Left lung (tissue), 10 donors: Measurements from ENCODE around the gene SLC6A19. TPM values are rescaled to one million over a fixed set of nuclear protein-coding genes. Genes with fewer than 3 reads are reported as not detected.

Source experiments
- ATAC-seq: fragments of 200-7000 bp; cut with Tn5 transposase; one replicate; pipeline ENCODE4 v1.9.1; 2020; ENCODE audit warnings: moderate library complexity
- DNase-seq, 4 donors: peaks; one replicate each; pipeline ENCODE4 v3.0.0-alpha.2; 2013 to 2020
- H3K27ac ChIP-seq, 2 donors: fragments of 200-600 bp; sonication (generic) in 1 of 2; one replicate each; pipeline versions ENCODE4 v1.5.0 to v1.8.0; 2020 to 2021
- H3K27me3 ChIP-seq, 2 donors: fragments of 200-600 bp; sonication (generic) in 1 of 2; one replicate each; pipeline versions ENCODE4 v1.5.0 to v1.8.0; 2020 to 2021
- H3K36me3 ChIP-seq, 2 donors: fragments of 200-600 bp; sonication (generic) in 1 of 2; one replicate each; pipeline versions ENCODE4 v1.5.0 to v1.8.0; 2020 to 2021
- H3K4me1 ChIP-seq, 2 donors: fragments of 200-600 bp; one replicate each; pipeline ENCODE4 v1.8.0; 2021
- H3K4me3 ChIP-seq, 2 donors: fragments of 200-600 bp; sonication (generic) in 1 of 2; one replicate each; pipeline versions ENCODE4 v1.5.0 to v1.8.0; 2020 to 2021; ENCODE audit warnings: mild to moderate bottlenecking in 1 of 2
- H3K9me3 ChIP-seq, 2 donors: fragments of 200-600 bp; sonication (generic) in 1 of 2; one replicate each; pipeline versions ENCODE4 v1.5.0 to v1.8.0; 2020 to 2021
- intact Hi-C, 2 donors: fragments of 100-400 bp; cut with DNase I; formaldehyde crosslinking; loops; one replicate each; pipeline versions ENCODE4 v1.11.2 to v1.14.2; 2022
- polyA plus RNA-seq, 6 donors: library from polyadenylated mRNA; unstranded; fragments of 120-200 nt; gene quantifications; one replicate each; pipeline ENCODE4 v1.2.1, GENCODE V29; 2013; ENCODE audit not compliant: insufficient read length in 6 of 6
- total RNA-seq, 2 donors: library from RNA; stranded (reverse); fragmentation: NEBNext Ultra II Directional; extraction: Animal tissue kit (Norgen Biotek cat#: 25700); gene quantifications; one replicate each; pipeline ENCODE4 v1.2.1, GENCODE V29; 2021
- TF ChIP-seq, protein P1 (sequence below), 2 donors: fragments of 200-600 bp; sonication (generic) in 1 of 2; IDR thresholded peaks; one replicate each; pipeline versions ENCODE4 v1.5.0 to v1.8.0; 2021; ENCODE audit warnings: antibody characterized with exemption in 2 of 2
- donor health status: DM: no; HTN: yes; CAD: no.
- donor health status: DM: no; HTN: no; CAD: no.

SLC6A19 gene
- total and polyA plus RNA-seq, 8 donors: 0.04 to 0.54 (median 0.19) TPM; not detected in 2

- no peak for ATAC-seq
Measured at GRCh38 chr5:1176473-1177391, 24.7 kb upstream of the SLC6A19 start.

DNA sequence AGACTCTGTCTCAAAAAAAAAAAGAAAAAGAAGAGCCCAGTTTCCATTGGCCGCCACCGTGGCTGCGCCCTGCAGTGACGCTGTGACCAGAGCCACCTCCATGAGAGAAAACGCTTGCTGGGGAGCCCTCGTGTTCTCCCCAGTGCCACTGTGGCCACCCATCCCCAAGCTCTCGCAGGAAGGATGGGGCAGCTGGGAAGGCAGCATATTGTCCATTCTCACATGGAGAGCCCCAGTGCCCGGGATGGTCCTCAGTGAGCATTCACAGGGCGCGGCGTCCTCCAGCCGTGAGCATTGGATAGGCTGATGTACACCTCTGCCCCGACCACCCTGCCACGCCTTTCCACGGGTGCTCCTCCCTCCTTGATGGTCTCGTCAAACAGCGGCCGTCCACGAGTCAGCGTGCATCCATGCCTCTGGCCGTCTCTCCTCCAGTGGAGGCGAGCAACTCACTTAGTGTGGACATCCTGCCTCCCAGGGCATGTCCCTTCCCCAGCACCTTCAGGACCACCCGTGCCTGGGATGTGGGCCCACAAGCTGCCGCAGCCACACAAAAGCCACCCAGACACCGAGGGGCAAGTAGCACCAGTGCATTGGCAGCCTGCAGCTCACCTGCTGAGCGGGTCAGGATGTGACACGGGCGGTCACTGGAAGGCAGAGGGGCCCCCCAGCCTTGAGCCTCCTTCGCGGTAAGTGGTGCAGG is 23.4 kb upstream of the SLC6A19 start:
- no peaks in the 10 kb centered on the region for H3K36me3 ChIP-seq
- H3K4me1 ChIP-seq: no peaks in the 10 kb centered on the region
- no peak overlapping the region for H3K4me3 ChIP-seq
- no peaks in the 10 kb centered on the region for H3K9me3 ChIP-seq
- peaks cover 0 to 4% of the 10 kb centered on the region in 2 donors for H3K27me3 ChIP-seq
- ATAC-seq (no peak), DNase-seq (peak in 2 of 4 donors; percentile 24 to 75)
- intact Hi-C loops: loop anchor here in 1 of 2 donors (10.0 kb wide), 1 partner anchor 253 kb away; no protein-coding TSS in a partner anchor
- no peak overlapping the region for H3K27ac ChIP-seq
- TF ChIP-seq, protein P1, sequence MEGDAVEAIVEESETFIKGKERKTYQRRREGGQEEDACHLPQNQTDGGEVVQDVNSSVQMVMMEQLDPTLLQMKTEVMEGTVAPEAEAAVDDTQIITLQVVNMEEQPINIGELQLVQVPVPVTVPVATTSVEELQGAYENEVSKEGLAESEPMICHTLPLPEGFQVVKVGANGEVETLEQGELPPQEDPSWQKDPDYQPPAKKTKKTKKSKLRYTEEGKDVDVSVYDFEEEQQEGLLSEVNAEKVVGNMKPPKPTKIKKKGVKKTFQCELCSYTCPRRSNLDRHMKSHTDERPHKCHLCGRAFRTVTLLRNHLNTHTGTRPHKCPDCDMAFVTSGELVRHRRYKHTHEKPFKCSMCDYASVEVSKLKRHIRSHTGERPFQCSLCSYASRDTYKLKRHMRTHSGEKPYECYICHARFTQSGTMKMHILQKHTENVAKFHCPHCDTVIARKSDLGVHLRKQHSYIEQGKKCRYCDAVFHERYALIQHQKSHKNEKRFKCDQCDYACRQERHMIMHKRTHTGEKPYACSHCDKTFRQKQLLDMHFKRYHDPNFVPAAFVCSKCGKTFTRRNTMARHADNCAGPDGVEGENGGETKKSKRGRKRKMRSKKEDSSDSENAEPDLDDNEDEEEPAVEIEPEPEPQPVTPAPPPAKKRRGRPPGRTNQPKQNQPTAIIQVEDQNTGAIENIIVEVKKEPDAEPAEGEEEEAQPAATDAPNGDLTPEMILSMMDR (IDR thresholded peaks at IDR 0.05): no peak

More at GRCh38 chr5:1176473-1177391, 24.7 kb upstream of the SLC6A19 start:
- intact Hi-C loops: loop anchor here in 1 of 2 donors (10.0 kb wide), 1 partner anchor 252 kb away; no protein-coding TSS in a partner anchor
- Histone ChIP-seq H3K4me1 (no peaks in the 10 kb centered on the region), H3K27ac (no peak overlapping the region), H3K9me3 (no peaks in the 10 kb centered on the region), H3K36me3 (no peaks in the 10 kb centered on the region), H3K27me3 (peaks cover 0 to 4% of the 10 kb centered on the region in 2 donors), H3K4me3 (no peak overlapping the region)
- TF ChIP-seq, protein P1 (IDR thresholded peaks at IDR 0.05): no peak
- peak in 2 of 4 donors; percentile 26 to 79 for DNase-seq

DNA sequence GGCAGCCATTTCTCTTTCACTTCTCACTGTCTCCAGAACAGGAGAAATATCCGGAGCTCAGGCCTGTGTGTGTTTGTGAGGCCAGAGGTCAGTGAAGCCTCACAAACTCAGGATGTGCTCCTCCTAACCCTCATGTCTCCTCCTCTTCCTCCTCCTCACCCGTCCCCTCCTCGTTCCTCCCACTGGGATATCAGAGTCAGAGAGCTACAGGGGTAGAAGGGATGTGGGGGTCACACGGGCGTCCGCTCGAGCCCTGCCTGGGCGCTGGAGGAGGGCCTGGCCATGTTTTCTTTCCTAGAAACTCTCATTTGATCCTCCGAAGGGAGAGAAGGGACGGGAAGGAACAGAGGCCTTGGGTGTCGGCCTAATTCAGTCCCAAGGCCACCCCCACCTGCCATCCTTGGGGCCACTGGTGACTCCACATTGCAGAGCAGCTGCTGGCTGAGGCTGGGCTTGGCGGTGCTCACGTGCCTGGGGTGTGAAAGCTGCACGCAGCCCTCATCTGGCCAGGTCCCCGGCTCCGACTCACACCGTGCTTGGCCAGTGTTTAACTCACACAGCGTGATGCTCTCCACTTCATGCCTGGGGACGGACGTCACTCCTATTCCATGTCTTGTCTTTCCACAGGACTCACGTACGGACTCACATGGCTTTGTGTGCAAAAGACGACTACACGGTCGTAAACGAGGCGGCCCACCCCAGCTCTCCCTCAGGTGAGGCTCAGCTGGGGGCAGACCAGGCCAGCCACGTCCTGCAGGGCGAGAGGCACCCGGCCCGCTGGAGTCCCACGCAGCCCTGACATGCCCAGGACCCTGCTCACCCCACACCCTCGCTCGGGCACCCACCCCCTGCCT is 22.6 kb upstream of the SLC6A19 start:
- TF ChIP-seq, protein P1 (IDR thresholded peaks at IDR 0.05): no peak
- Histone ChIP-seq H3K27ac (no peak overlapping the region), H3K4me3 (no peak overlapping the region), H3K9me3 (no peaks in the 10 kb centered on the region), H3K27me3 (peaks cover 0 to 4% of the 10 kb centered on the region in 2 donors), H3K4me1 (no peaks in the 10 kb centered on the region), H3K36me3 (no peaks in the 10 kb centered on the region)
- intact Hi-C loops: loop anchor here in 1 of 2 donors (10.0 kb wide), 1 partner anchor 254 kb away; no protein-coding TSS in a partner anchor
- DNase-seq (peak in 1 of 4 donors; percentile 70), ATAC-seq (no peak)

- TF ChIP-seq, protein P1 (IDR thresholded peaks at IDR 0.05): no peak
- Histone ChIP-seq H3K9me3 (no peaks in the 10 kb centered on the region), H3K36me3 (no peaks in the 10 kb centered on the region), H3K27me3 (peaks cover 0 to 4% of the 10 kb centered on the region in 2 donors), H3K4me3 (no peak overlapping the region), H3K4me1 (no peaks in the 10 kb centered on the region), H3K27ac (no peak overlapping the region)
- DNase-seq (peak in 1 of 4 donors; percentile 70), ATAC-seq (no peak)
- intact Hi-C loops: loop anchor here in 1 of 2 donors (10.0 kb wide), 1 partner anchor 255 kb away; no protein-coding TSS in a partner anchor
Measured at GRCh38 chr5:1179383-1179715, 22.0 kb upstream of the SLC6A19 start.
